Gastroesophageal sphincter (tissue), 4 donors: ENCODE results near the gene KXD1. TPM values are rescaled to one million over a fixed set of nuclear protein-coding genes. Genes with fewer than 3 reads are reported as not detected.

Experiments used
- ATAC-seq: fragments of 150-250 bp; one replicate; pipeline ENCODE4 v1.9.1; 2016; ENCODE audit warnings: mild to moderate bottlenecking, moderate library complexity
- H3K27ac ChIP-seq, 4 donors: fragments of 200-600 bp; sonication (generic) in 3 of 4; 1 replicate in 3 of 4; 2 replicates in 1 of 4; pipeline ENCODE4 v1.5.1; 2016 to 2019
- H3K27me3 ChIP-seq: fragments of 200-600 bp; sonication (generic); one replicate; pipeline ENCODE4 v1.5.1; 2019
- H3K36me3 ChIP-seq, 2 donors: fragments of 200-600 bp; sonication (generic); one replicate each; pipeline ENCODE4 v1.5.1; 2019; ENCODE audit warnings: control low read depth in 1 of 2
- H3K4me1 ChIP-seq, 3 donors: fragments of 200-600 bp; sonication (generic); 1 replicate in 2 of 3; 2 replicates in 1 of 3; pipeline ENCODE4 v1.5.1; 2016 to 2019; ENCODE audit warnings: control low read depth in 2 of 3
- H3K4me3 ChIP-seq, 2 donors: fragments of 200-600 bp; sonication (generic); one replicate each; pipeline ENCODE4 v1.5.1; 2019; ENCODE audit warnings: mild to moderate bottlenecking in 1 of 2, moderate library complexity in 1 of 2
- H3K9me3 ChIP-seq, 3 donors: fragments of 200-600 bp; sonication (generic); one replicate each; pipeline ENCODE4 v1.5.1; 2017 to 2019; ENCODE audit warnings: control low read depth in 2 of 3
- EP300 ChIP-seq: sonication (generic); formaldehyde crosslinking; IDR thresholded peaks from one replicate; pipeline ENCODE4 v1.6.1; 2017; ENCODE audit warnings: antibody characterized with exemption, mild to moderate bottlenecking
- POLR2A ChIP-seq, 2 donors: fragments of 450-650 bp; IDR thresholded peaks; one replicate each; pipeline ENCODE4 v1.6.1; 2017; ENCODE audit warnings: antibody characterized with exemption in 2 of 2, mild to moderate bottlenecking in 2 of 2, moderate library complexity in 1 of 2
- POLR2AphosphoS5 ChIP-seq: sonication (generic); formaldehyde crosslinking; IDR thresholded peaks from one replicate; pipeline ENCODE4 v1.6.1; 2017; ENCODE audit warnings: antibody characterized with exemption
- WGBS, 2 donors: methylation state at CpG; one replicate each; pipeline ENCODE4 v1.1.5; 2018; ENCODE audit warnings: low coverage in 1 of 2; 5-methylcytosine and 5-hydroxymethylcytosine counted together
- total RNA-seq, 4 donors: library from RNA; depleted of rRNA; stranded (reverse); fragments of >200 nt; gene quantifications; one replicate each; pipeline ENCODE4 v1.1.0, GENCODE V29; 2016
- TF ChIP-seq, protein P1 (sequence below), 4 experiments: fragments of 200-600 bp in 2 of 4; fragments of 450-650 bp in 2 of 4; sonication (generic) in 1 of 4; IDR thresholded peaks; one replicate each; pipeline ENCODE4 v1.5.1; 2017 to 2019; ENCODE audit warnings: antibody characterized with exemption in 4 of 4, mild to moderate bottlenecking in 2 of 4, moderate library complexity in 2 of 4

KXD1 gene
- total RNA-seq, 4 donors from 2014 or later, result 130 to 137 (median 135) TPM

DNA sequence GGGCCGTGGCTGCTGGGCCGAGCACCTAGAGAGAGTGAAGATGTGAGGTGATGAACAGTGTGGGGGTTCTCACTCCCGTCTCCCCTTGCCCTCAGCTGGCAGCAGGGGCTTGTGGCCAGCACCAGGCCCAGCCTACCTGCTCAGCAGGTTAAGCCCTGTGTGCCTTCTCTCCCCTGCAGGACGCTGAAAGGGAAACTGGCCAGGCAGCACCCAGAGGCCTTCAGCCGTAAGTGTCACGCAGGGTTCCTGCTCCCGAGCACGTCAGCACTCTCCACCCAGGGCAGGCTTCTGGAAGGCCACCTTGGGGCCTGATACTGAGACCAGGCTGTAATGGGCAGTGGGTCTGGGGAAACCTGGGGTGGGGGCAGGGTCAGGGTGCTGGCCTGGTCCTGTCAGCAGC is 9.3 kb downstream of the KXD1 start:
- TF ChIP-seq EP300 (no peak), POLR2A (IDR thresholded peaks at IDR 0.05) (no peak), POLR2AphosphoS5 (no peak)
- TF ChIP-seq, protein P1, sequence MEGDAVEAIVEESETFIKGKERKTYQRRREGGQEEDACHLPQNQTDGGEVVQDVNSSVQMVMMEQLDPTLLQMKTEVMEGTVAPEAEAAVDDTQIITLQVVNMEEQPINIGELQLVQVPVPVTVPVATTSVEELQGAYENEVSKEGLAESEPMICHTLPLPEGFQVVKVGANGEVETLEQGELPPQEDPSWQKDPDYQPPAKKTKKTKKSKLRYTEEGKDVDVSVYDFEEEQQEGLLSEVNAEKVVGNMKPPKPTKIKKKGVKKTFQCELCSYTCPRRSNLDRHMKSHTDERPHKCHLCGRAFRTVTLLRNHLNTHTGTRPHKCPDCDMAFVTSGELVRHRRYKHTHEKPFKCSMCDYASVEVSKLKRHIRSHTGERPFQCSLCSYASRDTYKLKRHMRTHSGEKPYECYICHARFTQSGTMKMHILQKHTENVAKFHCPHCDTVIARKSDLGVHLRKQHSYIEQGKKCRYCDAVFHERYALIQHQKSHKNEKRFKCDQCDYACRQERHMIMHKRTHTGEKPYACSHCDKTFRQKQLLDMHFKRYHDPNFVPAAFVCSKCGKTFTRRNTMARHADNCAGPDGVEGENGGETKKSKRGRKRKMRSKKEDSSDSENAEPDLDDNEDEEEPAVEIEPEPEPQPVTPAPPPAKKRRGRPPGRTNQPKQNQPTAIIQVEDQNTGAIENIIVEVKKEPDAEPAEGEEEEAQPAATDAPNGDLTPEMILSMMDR (IDR thresholded peaks at IDR 0.05), result no peak
- H3K27ac ChIP-seq, result no peak overlapping the region
- 80% methylated on average over 1 to 2 of the region's 8 CpGs for WGBS, 2 donors
- no peak for ATAC-seq
- no peaks in the 10 kb centered on the region for H3K27me3 ChIP-seq
- H3K4me3 ChIP-seq, result no peak overlapping the region
- H3K36me3 ChIP-seq, result peaks cover 0 to 80% of the 10 kb centered on the region in 2 donors
- peaks cover 0 to 15% (median 3%) of the 10 kb centered on the region in 3 donors for H3K4me1 ChIP-seq
- H3K9me3 ChIP-seq, result no peaks in the 10 kb centered on the region

DNA sequence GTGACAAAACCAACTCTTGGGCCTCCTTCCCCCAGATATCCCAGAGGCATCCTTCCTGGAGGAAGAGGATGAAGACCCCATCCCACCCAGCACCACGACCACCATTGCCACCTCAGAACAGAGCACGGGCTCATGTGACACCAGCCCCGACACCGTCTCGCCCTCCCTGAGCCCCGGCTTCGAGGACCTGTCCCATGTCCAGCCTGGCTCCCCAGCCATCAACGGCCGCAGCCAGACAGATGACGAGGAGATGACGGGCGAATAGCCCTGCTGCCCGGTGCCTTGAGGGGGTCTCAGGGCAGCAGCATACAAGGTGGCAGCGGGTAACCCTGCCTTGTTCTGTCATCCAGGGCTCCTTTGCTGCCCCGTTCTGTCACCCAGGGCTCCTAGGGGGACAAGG is 10.7 kb downstream of the KXD1 start:
- ATAC-seq, result no peak
- Histone ChIP-seq H3K4me1 (peaks cover 4 to 22% (median 12%) of the 10 kb centered on the region in 3 donors), H3K36me3 (peaks cover 0 to 69% of the 10 kb centered on the region in 2 donors), H3K27me3 (no peaks in the 10 kb centered on the region), H3K27ac (no peak overlapping the region), H3K4me3 (no peak overlapping the region), H3K9me3 (no peaks in the 10 kb centered on the region)
- TF ChIP-seq POLR2A (IDR thresholded peaks at IDR 0.05) (no peak), EP300 (no peak), POLR2AphosphoS5 (no peak)
- TF ChIP-seq, protein P1 (IDR thresholded peaks at IDR 0.05), result no peak
- WGBS, 2 donors, result 85 to 100% methylated on average over 1 to 2 of the region's 15 CpGs

DNA sequence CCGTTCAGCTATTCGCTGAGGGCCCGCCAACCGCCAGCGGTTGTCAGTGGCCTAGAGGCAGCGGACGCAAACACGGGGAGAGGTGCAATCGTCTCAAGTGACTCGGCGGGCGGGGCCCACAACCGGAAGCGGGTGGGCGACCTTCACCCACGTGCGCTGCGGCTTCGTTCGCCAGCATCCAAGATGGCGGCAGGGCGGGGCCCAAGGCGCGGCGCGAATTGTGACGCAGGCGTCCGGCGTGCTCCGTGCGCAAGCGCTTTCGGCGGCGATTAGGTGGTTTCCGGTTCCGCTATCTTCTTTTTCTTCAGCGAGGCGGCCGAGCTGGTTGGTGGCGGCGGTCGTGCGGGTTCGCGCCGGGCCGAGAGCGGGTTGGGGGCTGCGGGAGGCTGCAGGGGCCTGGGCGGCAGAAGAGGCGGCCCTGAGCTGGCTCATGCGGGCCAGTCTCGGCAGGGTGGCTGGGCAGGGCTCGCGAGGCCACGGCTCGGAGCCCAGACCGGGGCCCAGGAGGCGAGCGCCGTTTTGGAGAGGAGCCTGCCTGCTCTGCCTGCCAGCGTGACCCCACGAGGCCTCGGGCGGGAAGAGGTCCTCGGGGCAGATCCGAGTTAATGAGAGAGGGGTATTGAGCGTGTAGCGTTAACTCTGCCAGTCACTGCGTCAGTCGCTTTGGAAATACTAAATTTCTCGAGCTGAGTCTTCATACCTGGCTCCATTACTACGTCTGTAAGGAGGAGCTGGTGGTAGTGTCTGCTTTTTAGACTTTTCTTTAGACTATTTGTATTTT is 14.1 kb downstream of the KXD1 start, which contains the start of gene UBA52:
Gene UBA52 (plus strand): TSS at position 294 of the 781 bp plus-strand sequence. CDS start 1,444 bp downstream, outside the sequence.
- Histone ChIP-seq H3K9me3 (no peaks in the 10 kb centered on the region), H3K36me3 (peaks cover 0 to 69% of the 10 kb centered on the region in 2 donors), H3K4me3 (peak within 1 kb of the TSS; percentile 52 to 96), H3K27ac (peak within 1 kb of the TSS; percentile 68 to 96 (median 94)), H3K4me1 (peaks cover 4 to 34% (median 15%) of the 10 kb centered on the region in 3 donors), H3K27me3 (no peaks in the 10 kb centered on the region)
- WGBS, 2 donors, result 0% methylated on average over 2 to 10 of the region's 75 CpGs
- TF ChIP-seq POLR2A (IDR thresholded peaks at IDR 0.05), result peak; percentile 94 to 96
- peak; percentile 95 for TF ChIP-seq POLR2AphosphoS5
- no peak for TF ChIP-seq EP300
- TF ChIP-seq, protein P1 (IDR thresholded peaks at IDR 0.05), result peak in 1 of 4 experiments; percentile 17
- peak; percentile 97 for ATAC-seq

DNA sequence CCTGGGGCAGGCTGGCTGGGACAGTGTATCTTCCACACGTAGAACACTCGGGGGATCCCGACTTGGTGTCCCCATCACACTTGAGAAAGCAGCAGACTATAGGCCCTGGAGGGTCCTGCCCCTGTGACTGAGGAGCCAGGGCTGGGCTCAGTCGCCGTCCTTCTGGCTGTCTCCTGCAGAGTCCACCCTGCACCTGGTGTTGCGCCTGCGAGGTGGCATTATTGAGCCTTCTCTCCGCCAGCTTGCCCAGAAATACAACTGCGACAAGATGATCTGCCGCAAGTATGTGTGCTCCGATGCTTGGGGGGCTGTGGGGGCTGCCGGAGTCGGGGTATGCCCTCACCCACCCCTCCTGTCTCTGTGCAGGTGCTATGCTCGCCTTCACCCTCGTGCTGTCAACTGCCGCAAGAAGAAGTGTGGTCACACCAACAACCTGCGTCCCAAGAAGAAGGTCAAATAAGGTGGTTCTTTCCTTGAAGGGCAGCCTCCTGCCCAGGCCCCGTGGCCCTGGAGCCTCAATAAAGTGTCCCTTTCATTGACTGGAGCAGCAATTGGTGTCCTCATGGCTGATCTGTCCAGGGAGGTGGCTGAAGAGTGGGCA is 17.1 kb downstream of the KXD1 start:
- WGBS, 2 donors, result 100% methylated on average over 3 of the region's 18 CpGs; no CpG with 5 or more reads in 1 of the 2 donors
- Histone ChIP-seq H3K4me3 (no peak overlapping the region), H3K27me3 (no peaks in the 10 kb centered on the region), H3K4me1 (peaks cover 4 to 34% (median 15%) of the 10 kb centered on the region in 3 donors), H3K9me3 (no peaks in the 10 kb centered on the region), H3K27ac (no peak overlapping the region), H3K36me3 (peaks cover 0 to 57% of the 10 kb centered on the region in 2 donors)
- TF ChIP-seq POLR2AphosphoS5 (no peak), EP300 (no peak), POLR2A (IDR thresholded peaks at IDR 0.05) (no peak)
- no peak for ATAC-seq

DNA sequence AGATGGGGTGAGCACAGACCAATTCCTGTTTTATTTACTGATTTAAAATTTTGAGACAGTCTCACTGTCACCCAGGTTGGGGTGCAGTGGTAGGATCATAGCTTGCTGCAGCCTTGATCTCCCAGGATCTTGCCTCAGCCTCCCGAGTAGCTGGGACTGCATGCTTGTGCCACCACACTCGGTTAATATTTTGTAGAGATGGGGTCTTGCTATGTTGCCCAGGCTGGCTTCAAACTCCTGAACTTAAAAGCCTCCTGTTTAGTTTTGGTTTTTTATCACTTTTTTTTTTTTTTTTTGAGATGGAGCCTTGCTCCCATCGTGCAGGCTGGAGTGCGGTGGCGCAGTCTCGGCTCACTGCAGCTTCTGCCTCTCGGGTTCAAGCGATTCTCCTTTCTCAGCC is 18.7 kb downstream of the KXD1 start:
- Histone ChIP-seq H3K27me3 (no peaks in the 10 kb centered on the region), H3K4me3 (no peak overlapping the region), H3K4me1 (peaks cover 4 to 26% (median 12%) of the 10 kb centered on the region in 3 donors), H3K27ac (no peak overlapping the region), H3K9me3 (no peaks in the 10 kb centered on the region), H3K36me3 (peaks cover 0 to 56% of the 10 kb centered on the region in 2 donors)
- WGBS, 2 donors, result 93 to 100% methylated on average over 4 to 7 of the region's 8 CpGs
- no peak for ATAC-seq
- no peak for TF ChIP-seq POLR2A (IDR thresholded peaks at IDR 0.05)
- TF ChIP-seq POLR2AphosphoS5, result no peak
- TF ChIP-seq EP300, result no peak
- TF ChIP-seq, protein P1 (IDR thresholded peaks at IDR 0.05), result no peak
